GM12891 (cell line): ENCODE results near the gene MIER2. TPM values are rescaled to one million over a fixed set of nuclear protein-coding genes. Genes with fewer than 3 reads are reported as not detected.
"Not testable (repeated sequence)": the region's sequence is repeated elsewhere in the genome, so short reads cannot be mapped to it uniquely, and the experiment has no call there.

Source experiments
- DNase-seq: peaks from one replicate; pipeline ENCODE4 v3.0.0; 2011; ENCODE audit warnings: low spot score; ENCODE audit not compliant: insufficient read length
- FAIRE-seq: peaks from 2 replicates; lab custom pipeline; 2011; peaks lifted over from hg19 to GRCh38; lab: Jason Lieb, UNC
- PAX5 ChIP-seq: IDR thresholded peaks from 2 replicates; pipeline ENCODE4 v1.6.1; 2011; ENCODE audit warnings: low read length, moderate library complexity, mild to moderate bottlenecking; ENCODE audit not compliant: insufficient read depth, severe bottlenecking
- POLR2A ChIP-seq: IDR thresholded peaks from 2 replicates; pipeline ENCODE4 v1.6.1; 2011; ENCODE audit warnings: low read depth, low read length, control low read depth
- POLR2AphosphoS5 ChIP-seq: IDR thresholded peaks from 2 replicates; pipeline ENCODE4 v1.6.1; 2011; ENCODE audit warnings: low read depth, low read length, control low read depth
- POU2F2 ChIP-seq: IDR thresholded peaks from 2 replicates; pipeline ENCODE4 v1.6.1; 2011; ENCODE audit warnings: low read depth, mild to moderate bottlenecking, control low read depth, low read length, moderate library complexity
- SPI1 ChIP-seq: IDR thresholded peaks from 2 replicates; pipeline ENCODE4 v1.6.1; 2011; ENCODE audit warnings: low read depth, low read length, control low read depth
- TAF1 ChIP-seq: IDR thresholded peaks from 2 replicates; pipeline ENCODE4 v1.6.1; 2011; ENCODE audit warnings: low read depth, low read length, control low read depth
- polyA plus RNA-seq: library from polyadenylated mRNA; unstranded; fragments of >200 nt; gene quantifications from one replicate; pipeline ENCODE4 v1.2.1, GENCODE V29; 2012; ENCODE audit warnings: low read depth, missing spikeins, inconsistent platforms; ENCODE audit not compliant: missing spikeins

The MIER2 gene, protein sequence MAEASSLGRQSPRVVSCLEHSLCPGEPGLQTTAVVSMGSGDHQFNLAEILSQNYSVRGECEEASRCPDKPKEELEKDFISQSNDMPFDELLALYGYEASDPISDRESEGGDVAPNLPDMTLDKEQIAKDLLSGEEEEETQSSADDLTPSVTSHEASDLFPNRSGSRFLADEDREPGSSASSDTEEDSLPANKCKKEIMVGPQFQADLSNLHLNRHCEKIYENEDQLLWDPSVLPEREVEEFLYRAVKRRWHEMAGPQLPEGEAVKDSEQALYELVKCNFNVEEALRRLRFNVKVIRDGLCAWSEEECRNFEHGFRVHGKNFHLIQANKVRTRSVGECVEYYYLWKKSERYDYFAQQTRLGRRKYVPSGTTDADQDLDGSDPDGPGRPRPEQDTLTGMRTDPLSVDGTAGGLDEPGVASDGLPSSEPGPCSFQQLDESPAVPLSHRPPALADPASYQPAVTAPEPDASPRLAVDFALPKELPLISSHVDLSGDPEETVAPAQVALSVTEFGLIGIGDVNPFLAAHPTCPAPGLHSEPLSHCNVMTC
- polyA plus RNA-seq = 18.6 TPM

DNA sequence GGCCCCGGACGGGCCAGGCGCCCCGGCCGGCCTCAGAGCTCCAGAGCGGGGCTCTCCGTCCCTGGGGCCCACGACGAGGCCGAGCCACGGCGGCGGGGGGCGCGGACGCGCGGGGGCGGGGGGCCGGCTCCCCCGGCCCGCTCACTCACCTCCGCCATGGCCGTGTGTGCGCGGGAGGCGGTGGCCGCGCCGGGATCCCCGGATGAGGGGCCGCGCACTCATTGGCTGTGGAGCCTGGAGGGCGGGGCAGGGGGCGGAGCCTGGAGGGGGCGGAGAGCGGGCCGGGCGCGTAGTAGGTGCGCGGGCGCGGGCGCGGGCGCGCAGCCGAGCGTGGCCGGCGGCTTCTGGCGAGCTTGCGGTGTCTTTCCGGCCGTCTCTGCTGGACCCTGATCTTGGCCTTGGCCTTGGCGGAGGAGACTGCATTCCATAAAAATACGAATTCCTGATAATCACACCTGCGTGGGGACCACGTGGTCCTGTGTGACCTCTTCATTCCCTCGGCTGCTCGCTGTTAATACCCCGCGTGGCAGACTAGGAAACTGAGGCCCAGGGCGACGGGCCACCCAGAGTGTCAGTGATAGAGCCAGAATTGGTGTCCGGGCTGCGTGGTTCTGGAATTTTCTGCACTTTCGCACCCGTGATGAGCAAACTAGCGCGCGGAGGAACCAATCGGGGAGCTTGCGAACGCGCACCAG is at the start of gene MIER2:
Gene MIER2 (minus strand): TSS at position 172 of the 695 bp plus-strand sequence. CDS start 14 bp downstream, at position 158.
- DNase-seq (peak; percentile 98), FAIRE-seq (peak; percentile 94)
- peak; percentile 98 for TF ChIP-seq PAX5
- TF ChIP-seq POLR2A = no peak

GRCh38 chr19:393560-393959 is 49.0 kb upstream of the MIER2 start:
- DNase-seq = not testable (repeated sequence)

GRCh38 chr19:392375-392970 is 47.9 kb upstream of the MIER2 start:
- no peak for FAIRE-seq

More at GRCh38 chr19:393560-393959, 49.0 kb upstream of the MIER2 start:
- FAIRE-seq = not testable (repeated sequence)

GRCh38 chr19:391726-392374 is 47.3 kb upstream of the MIER2 start:
- TF ChIP-seq SPI1 (no peak), POU2F2 (no peak), TAF1 (no peak), POLR2A (no peak), POLR2AphosphoS5 (no peak), PAX5 (no peak)
- FAIRE-seq = no peak
- DNase-seq = no peak

More at GRCh38 chr19:392375-392970, 47.9 kb upstream of the MIER2 start:
- no peak for TF ChIP-seq POLR2A
- TF ChIP-seq POLR2AphosphoS5 = no peak
- TF ChIP-seq TAF1 = no peak
- no peak for TF ChIP-seq SPI1
- TF ChIP-seq POU2F2 = no peak
- TF ChIP-seq PAX5 = no peak
- DNase-seq = no peak

GRCh38 chr19:391207-391557 is 46.6 kb upstream of the MIER2 start:
- DNase-seq = no peak
- FAIRE-seq = no peak
- TF ChIP-seq POU2F2 (no peak), SPI1 (no peak), POLR2AphosphoS5 (no peak), PAX5 (no peak), POLR2A (no peak), TAF1 (no peak)

DNA sequence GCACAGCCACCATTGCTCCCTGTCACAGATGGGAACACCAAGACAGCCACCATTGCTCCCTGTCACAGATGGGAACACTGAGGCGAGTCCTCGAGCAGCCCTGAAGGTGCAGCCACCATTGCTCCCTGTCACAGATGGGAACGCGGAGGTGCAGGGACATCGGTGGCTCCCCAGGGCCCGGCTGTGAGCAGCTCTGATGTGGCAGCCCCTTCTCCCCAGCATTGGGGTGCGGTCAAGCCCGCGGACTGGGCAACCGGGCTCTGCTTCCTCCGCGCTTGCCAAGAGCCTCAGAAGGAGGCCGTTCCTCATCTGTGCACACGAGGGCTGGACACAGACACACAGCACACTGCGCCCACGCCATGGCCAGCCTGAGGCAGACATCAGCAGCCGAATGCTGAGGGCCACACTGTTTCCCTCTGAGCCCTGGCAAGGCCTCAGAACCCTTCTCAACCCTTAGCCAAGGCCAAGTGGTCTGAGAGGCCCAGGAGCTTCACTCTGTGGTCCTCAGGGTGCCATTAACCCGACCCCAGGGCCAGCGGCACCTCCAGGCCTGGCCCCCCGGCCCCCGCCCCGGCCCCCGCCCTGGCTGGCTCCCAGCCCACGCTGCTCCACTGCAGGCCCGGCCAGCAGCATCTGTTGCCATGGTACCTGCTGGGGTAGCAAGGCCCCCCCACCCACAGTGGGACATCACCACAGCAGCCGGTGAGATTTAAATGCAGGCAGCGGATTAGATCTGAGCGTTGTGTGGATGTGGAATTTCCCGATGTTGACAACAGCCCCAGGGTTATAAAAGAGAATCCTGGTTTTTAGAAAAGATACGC is 46.0 kb upstream of the MIER2 start:
- no peak for TF ChIP-seq TAF1
- no peak for TF ChIP-seq POLR2AphosphoS5
- TF ChIP-seq POLR2A = no peak
- no peak for TF ChIP-seq POU2F2
- no peak for TF ChIP-seq PAX5
- no peak for DNase-seq
- no peak for FAIRE-seq

DNA sequence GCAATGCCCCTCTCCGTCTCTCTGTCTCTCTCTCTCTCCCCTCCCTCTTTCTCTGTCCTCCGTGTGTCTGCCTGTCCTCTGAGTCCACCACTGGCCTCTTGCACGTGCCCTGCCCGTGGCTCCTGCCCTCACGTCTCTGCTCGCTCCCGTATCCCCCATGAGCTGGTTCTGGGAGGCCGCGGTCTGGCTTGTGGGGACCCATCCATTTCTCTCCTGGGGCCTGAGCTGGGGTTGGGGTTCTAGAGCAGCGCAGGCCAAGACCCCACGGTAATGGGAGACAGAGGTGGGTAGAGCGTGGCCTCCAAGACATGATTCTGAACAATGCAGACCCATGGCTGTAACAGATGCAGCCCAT is 45.3 kb upstream of the MIER2 start:
- TF ChIP-seq PAX5 = no peak
- no peak for TF ChIP-seq SPI1
- TF ChIP-seq POU2F2 = no peak
- TF ChIP-seq TAF1 = no peak
- TF ChIP-seq POLR2AphosphoS5 = no peak
- no peak for TF ChIP-seq POLR2A
- no peak for DNase-seq
- no peak for FAIRE-seq

- FAIRE-seq (no peak), DNase-seq (no peak)
- TF ChIP-seq POU2F2 = 0 out of 2 replicates have a peak, but pooled peaks have one; percentile 17
- no peak for TF ChIP-seq SPI1
Observed at GRCh38 chr19:389255-389934, 44.8 kb upstream of the MIER2 start.
